Naive thymus-derived CD4-positive, alpha-beta T cell (primary cell): ENCODE measurements around the gene POPDC3. TPM values are rescaled to one million over a fixed set of nuclear protein-coding genes. Genes with fewer than 3 reads are reported as not detected.

Source experiments
- ATAC-seq: fragments of 150-1000 bp; cut with Tn5 transposase; 2 replicates; pipeline ENCODE4 v1.10.0; 2021; ENCODE audit warnings: mild to moderate bottlenecking, moderate library complexity
- CTCF ChIA-PET: fragments of 350-600 bp; sonication (Branson Sonifier 250); formaldehyde crosslinking; loops from one replicate; lab custom pipeline; 2021; ENCODE audit warnings: antibody characterized with exemption; lab: Charles Lee
- POLR2A ChIA-PET: fragments of 350-600 bp; sonication (Branson Sonifier 250); formaldehyde crosslinking; loops from one replicate; lab custom pipeline; 2021; ENCODE audit warnings: antibody characterized with exemption, inconsistent platforms; lab: Charles Lee
- DNase-seq, 9 donors: peaks; one replicate each; pipeline versions ENCODE4 v3.0.0 to v3.0.0-alpha.2; 2020 to 2022; ENCODE audit warnings: mixed read lengths in 1 of 9
- H3K27ac ChIP-seq: one replicate; pipeline ENCODE4 v1.7.0; 2013; ENCODE audit warnings: mild to moderate bottlenecking, low read depth, low read length, moderate library complexity
- H3K27me3 ChIP-seq, 2 donors: one replicate each; pipeline ENCODE4 v1.7.0; 2013; ENCODE audit warnings: low read length in 2 of 2, mild to moderate bottlenecking in 2 of 2, moderate library complexity in 2 of 2; ENCODE audit not compliant: control insufficient read depth in 2 of 2, insufficient read depth in 2 of 2
- H3K36me3 ChIP-seq, 3 experiments: 1 replicate in 2 of 3; 2 replicates in 1 of 3; pipeline ENCODE4 v1.7.0; 2013; ENCODE audit warnings: low read length in 3 of 3, mild to moderate bottlenecking in 3 of 3, moderate library complexity in 1 of 3; ENCODE audit not compliant: insufficient read depth in 3 of 3, control insufficient read depth in 2 of 3
- H3K4me1 ChIP-seq, 2 donors: one replicate each; pipeline ENCODE4 v1.7.0; 2013; ENCODE audit warnings: low read length in 2 of 2, mild to moderate bottlenecking in 2 of 2, moderate library complexity in 1 of 2; ENCODE audit not compliant: control insufficient read depth in 2 of 2, insufficient read depth in 2 of 2
- H3K4me3 ChIP-seq: 2 replicates; pipeline ENCODE4 v1.7.0; 2013; ENCODE audit warnings: mild to moderate bottlenecking, low read length
- H3K9me3 ChIP-seq, 3 experiments: 1 replicate in 2 of 3; 2 replicates in 1 of 3; pipeline ENCODE4 v1.7.0; 2013; ENCODE audit warnings: low read length in 3 of 3; ENCODE audit not compliant: control insufficient read depth in 2 of 3
- H3K27ac Mint-ChIP-seq, 9 donors: one replicate each; pipeline ENCODE4 v1.8.0; 2020 to 2022; ENCODE audit warnings: mixed read lengths in 9 of 9, mild to moderate bottlenecking in 8 of 9, moderate library complexity in 5 of 9, inconsistent platforms in 2 of 9
- H3K27me3 Mint-ChIP-seq, 5 donors: one replicate each; pipeline ENCODE4 v1.8.0; 2021 to 2022; ENCODE audit warnings: mixed read lengths in 5 of 5, mild to moderate bottlenecking in 1 of 5
- H3K36me3 Mint-ChIP-seq, 5 donors: one replicate each; pipeline ENCODE4 v1.8.0; 2020 to 2022; ENCODE audit warnings: mixed read lengths in 5 of 5, mild to moderate bottlenecking in 3 of 5, inconsistent platforms in 1 of 5
- H3K4me1 Mint-ChIP-seq, 7 donors: one replicate each; pipeline ENCODE4 v1.8.0; 2020 to 2022; ENCODE audit warnings: mixed read lengths in 7 of 7, mild to moderate bottlenecking in 3 of 7, inconsistent platforms in 1 of 7
- H3K4me3 Mint-ChIP-seq, 10 donors: one replicate each; pipeline ENCODE4 v1.8.0; 2020 to 2022; ENCODE audit warnings: mild to moderate bottlenecking in 10 of 10, mixed read lengths in 10 of 10, moderate library complexity in 6 of 10, inconsistent platforms in 2 of 10
- H3K9me3 Mint-ChIP-seq, 11 donors: one replicate each; pipeline ENCODE4 v1.8.0; 2020 to 2022; ENCODE audit warnings: mixed read lengths in 11 of 11, mild to moderate bottlenecking in 4 of 11, inconsistent platforms in 1 of 11, moderate library complexity in 1 of 11
- intact Hi-C, 2 donors: fragments of 100-400 bp; cut with micrococcal nuclease; formaldehyde crosslinking; loops; one replicate each; pipeline ENCODE4 v1.15.1; 2023
- polyA plus RNA-seq, 2 donors: library from polyadenylated mRNA; unstranded; fragments of 300-500 nt; fragmentation: Illumina TruSeq; gene quantifications; one replicate each; pipeline ENCODE4 v1.2.3, GENCODE V29; 2021
- total RNA-seq, 6 experiments: library from RNA in 5 of 6; stranded (reverse) in 5 of 6; gene quantifications; 1 replicate in 5 of 6; 2 replicates in 1 of 6; pipeline ENCODE4 v1.2.3 and lab custom pipeline; 2021 to 2026

Gene POPDC3
- total and polyA plus RNA-seq, 7 experiments from 2014 or later = not detected

DNA sequence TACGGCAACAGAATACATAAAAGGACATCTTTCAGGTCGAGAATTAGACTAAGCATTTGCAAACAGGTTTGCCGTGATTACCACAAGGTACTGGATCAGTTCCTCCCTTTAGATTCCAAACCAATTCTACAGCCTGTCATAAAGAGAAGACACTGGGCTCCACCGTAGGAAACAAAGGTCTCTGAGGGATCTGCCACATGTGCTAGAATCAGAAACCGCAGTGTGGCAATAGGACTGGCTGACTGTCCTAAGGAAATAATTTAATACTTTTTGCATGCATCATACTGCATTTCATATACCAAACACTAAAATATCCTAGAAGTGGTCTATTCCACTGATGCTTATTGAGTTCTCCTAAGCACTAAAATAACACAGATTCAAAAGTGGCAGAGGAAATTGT is 59.2 kb downstream of the POPDC3 start:
- DNase-seq (no peak), ATAC-seq (no peak)
- Mint-ChIP-seq H3K36me3 (no peaks in the 10 kb centered on the region), H3K9me3 (no peaks in the 10 kb centered on the region), H3K4me3 (no peak overlapping the region), H3K27me3 (peaks cover 17 to 40% (median 30%) of the 10 kb centered on the region in 5 donors), H3K27ac (no peak overlapping the region), H3K4me1 (no peaks in the 10 kb centered on the region)
- no peaks in the 10 kb centered on the region for H3K4me1 ChIP-seq
- H3K27ac ChIP-seq = no peak overlapping the region
- no peak overlapping the region for H3K4me3 ChIP-seq
- H3K9me3 ChIP-seq = no peaks in the 10 kb centered on the region
- intact Hi-C loops = no loop called here
- ChIA-PET CTCF (no interaction called here), POLR2A (no interaction called here)
- H3K27me3 ChIP-seq = no peaks in the 10 kb centered on the region
- no peaks in the 10 kb centered on the region for H3K36me3 ChIP-seq

DNA sequence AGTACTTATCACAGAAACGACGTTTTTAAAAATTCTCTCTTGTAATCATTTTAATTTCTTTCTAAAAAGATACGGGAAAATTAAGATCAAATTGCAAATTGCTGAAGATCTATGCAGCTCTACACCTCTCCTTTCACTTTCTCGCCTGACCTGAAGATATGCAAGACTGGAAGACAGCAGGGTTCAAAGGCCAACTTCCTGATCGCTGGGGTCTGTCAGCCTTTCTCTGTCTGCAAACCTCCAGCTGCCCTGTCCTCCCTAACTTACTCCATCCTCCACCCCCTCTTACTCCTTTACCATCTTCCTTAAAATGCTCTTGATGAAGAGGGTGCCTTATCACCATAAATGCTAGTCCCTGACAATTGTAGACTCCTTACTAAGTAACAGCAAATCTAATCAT is 63.7 kb downstream of the POPDC3 start:
- Histone ChIP-seq H3K4me3 (no peak overlapping the region), H3K27me3 (no peaks in the 10 kb centered on the region), H3K27ac (no peak overlapping the region), H3K4me1 (no peaks in the 10 kb centered on the region), H3K9me3 (no peaks in the 10 kb centered on the region), H3K36me3 (no peaks in the 10 kb centered on the region)
- CTCF ChIA-PET = no interaction called here
- Mint-ChIP-seq H3K27me3 (peaks cover 12 to 38% (median 27%) of the 10 kb centered on the region in 5 donors), H3K9me3 (no peaks in the 10 kb centered on the region), H3K36me3 (no peaks in the 10 kb centered on the region), H3K4me3 (no peak overlapping the region), H3K27ac (no peak overlapping the region), H3K4me1 (no peaks in the 10 kb centered on the region)
- no peak for ATAC-seq
- intact Hi-C loops = no loop called here
- POLR2A ChIA-PET = no interaction called here
- DNase-seq = no peak

- H3K36me3 ChIP-seq = no peaks in the 10 kb centered on the region
- Mint-ChIP-seq H3K27me3 (peaks cover 16 to 37% (median 23%) of the 10 kb centered on the region in 5 donors), H3K36me3 (no peaks in the 10 kb centered on the region), H3K4me3 (no peak overlapping the region), H3K4me1 (no peaks in the 10 kb centered on the region), H3K9me3 (no peaks in the 10 kb centered on the region), H3K27ac (no peak overlapping the region)
- no peak for ATAC-seq
- no peak overlapping the region for H3K4me3 ChIP-seq
- ChIA-PET POLR2A (no interaction called here), CTCF (no interaction called here)
- intact Hi-C loops = no loop called here
- H3K27ac ChIP-seq = no peak overlapping the region
- DNase-seq = no peak
- no peaks in the 10 kb centered on the region for H3K27me3 ChIP-seq
- H3K4me1 ChIP-seq = no peaks in the 10 kb centered on the region
- H3K9me3 ChIP-seq = no peaks in the 10 kb centered on the region
Observed at GRCh38 chr6:105113422-105113821, 66.4 kb downstream of the POPDC3 start.

DNA sequence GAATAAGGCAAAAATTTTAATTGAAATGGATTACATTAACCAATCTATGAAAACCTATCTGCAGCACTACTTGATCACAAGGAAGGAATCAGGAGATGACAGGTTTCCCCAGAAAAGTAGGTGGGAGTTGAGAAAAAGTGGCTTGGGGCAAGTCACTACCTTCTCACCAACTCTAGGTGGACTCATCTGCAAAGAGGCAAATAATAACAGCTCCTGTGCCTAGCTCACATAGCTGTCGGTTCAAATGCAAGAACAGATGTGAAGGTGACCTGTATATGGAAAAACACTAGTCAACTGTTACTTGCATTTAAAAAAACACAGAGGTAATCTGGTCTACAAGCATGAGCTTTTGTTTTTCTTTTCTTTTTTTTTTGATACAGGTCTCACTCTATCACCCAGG is 67.2 kb downstream of the POPDC3 start:
- Mint-ChIP-seq H3K27me3 (peaks cover 14 to 39% (median 29%) of the 10 kb centered on the region in 5 donors), H3K4me1 (no peaks in the 10 kb centered on the region), H3K9me3 (no peaks in the 10 kb centered on the region), H3K27ac (no peak overlapping the region), H3K36me3 (no peaks in the 10 kb centered on the region), H3K4me3 (no peak overlapping the region)
- Histone ChIP-seq H3K36me3 (no peaks in the 10 kb centered on the region), H3K9me3 (no peaks in the 10 kb centered on the region), H3K27ac (no peak overlapping the region), H3K4me1 (no peaks in the 10 kb centered on the region), H3K27me3 (no peaks in the 10 kb centered on the region), H3K4me3 (no peak overlapping the region)
- DNase-seq (no peak), ATAC-seq (no peak)
- CTCF ChIA-PET = interaction anchor here (0.6 to 0.9 kb wide), 2 partner anchors 20 to 494 kb away, joined by 3 read pairs; no protein-coding TSS in a partner anchor
- intact Hi-C loops = no loop called here
- POLR2A ChIA-PET = interaction anchor here (0.6 kb wide), 1 partner anchor 319 kb away, joined by 3 read pairs; no protein-coding TSS in a partner anchor

GRCh38 chr6:105111871-105112270 is 67.9 kb downstream of the POPDC3 start:
- no peak for ATAC-seq
- Histone ChIP-seq H3K36me3 (no peaks in the 10 kb centered on the region), H3K4me1 (no peaks in the 10 kb centered on the region), H3K9me3 (no peaks in the 10 kb centered on the region), H3K27ac (no peak overlapping the region), H3K4me3 (no peak overlapping the region), H3K27me3 (no peaks in the 10 kb centered on the region)
- Mint-ChIP-seq H3K27ac (no peak overlapping the region), H3K4me3 (no peak overlapping the region), H3K36me3 (no peaks in the 10 kb centered on the region), H3K4me1 (peaks cover 0 to 2% (median 0%) of the 10 kb centered on the region in 7 donors), H3K9me3 (no peaks in the 10 kb centered on the region), H3K27me3 (peaks cover 9 to 37% (median 33%) of the 10 kb centered on the region in 5 donors)
- intact Hi-C loops = no loop called here
- DNase-seq = no peak
- CTCF ChIA-PET = no interaction called here
- POLR2A ChIA-PET = no interaction called here

DNA sequence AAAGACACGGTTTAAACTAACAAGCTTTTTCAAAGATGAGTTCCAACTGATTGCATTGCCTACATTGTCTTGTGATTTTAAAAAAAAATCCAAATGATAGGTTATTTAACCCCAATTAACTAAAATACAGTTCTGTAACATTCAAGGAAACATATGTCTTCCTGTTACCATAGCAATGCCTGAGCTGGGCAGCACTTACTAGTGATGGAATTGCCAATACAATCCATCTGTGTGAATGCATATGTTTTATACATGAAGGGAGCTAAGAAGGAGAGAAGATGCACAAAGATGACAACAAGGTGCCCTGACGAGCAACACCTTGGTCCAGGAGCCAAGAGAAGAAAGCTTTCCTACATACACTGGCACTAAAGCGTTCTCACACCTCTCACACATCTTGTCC is 68.7 kb downstream of the POPDC3 start:
- Mint-ChIP-seq H3K36me3 (no peaks in the 10 kb centered on the region), H3K4me1 (peaks cover 0 to 2% (median 0%) of the 10 kb centered on the region in 7 donors), H3K27me3 (peaks cover 4 to 34% (median 26%) of the 10 kb centered on the region in 5 donors), H3K4me3 (no peak overlapping the region), H3K9me3 (no peaks in the 10 kb centered on the region), H3K27ac (no peak overlapping the region)
- no peaks in the 10 kb centered on the region for H3K27me3 ChIP-seq
- ChIA-PET CTCF (no interaction called here), POLR2A (no interaction called here)
- intact Hi-C loops = no loop called here
- no peak for DNase-seq
- ATAC-seq = no peak
- no peaks in the 10 kb centered on the region for H3K9me3 ChIP-seq
- H3K4me3 ChIP-seq = no peak overlapping the region
- no peaks in the 10 kb centered on the region for H3K4me1 ChIP-seq
- no peaks in the 10 kb centered on the region for H3K36me3 ChIP-seq
- H3K27ac ChIP-seq = no peak overlapping the region
